HCT116 (cell line): ENCODE results near the gene PCBP1. TPM values are rescaled to one million over a fixed set of nuclear protein-coding genes. Genes with fewer than 3 reads are reported as not detected.

Experiments used
- ATAC-seq: fragments of 200-7000 bp; cut with Tn5 transposase; 2 replicates; pipeline ENCODE4 v1.9.1; 2020; ENCODE audit warnings: mild to moderate bottlenecking, moderate library complexity
- BruUV-seq: library from RNA; stranded (reverse); fragments of 400-500 nt; replicated peaks from 2 replicates; lab custom pipeline; 2021; lab: Mats Ljungman, UMichigan
- CTCF ChIA-PET: fragments of 300-600 bp; sonication (Branson Sonifier 250); formaldehyde crosslinking; loops from one replicate; lab custom pipeline; 2021; ENCODE audit warnings: antibody characterized with exemption; lab: Charles Lee
- POLR2A ChIA-PET: fragments of 300-600, 350-600 bp; sonication (Branson Sonifier 250); formaldehyde crosslinking; loops from one replicate; lab custom pipeline; 2021; ENCODE audit warnings: antibody characterized with exemption; lab: Charles Lee
- RAD21 ChIA-PET, 2 experiments: fragments of 300-600 bp; sonication (Branson Sonifier 250); formaldehyde crosslinking; loops; one replicate each; lab custom pipeline; 2023; ENCODE audit warnings: low total read pairs in 2 of 2; ENCODE audit not compliant: uncharacterized antibody in 2 of 2, unreplicated experiment in 2 of 2, low non-redundant PET in 1 of 2; lab: Charles Lee
- DNase-seq: peaks from one replicate; pipeline ENCODE4 v3.0.0-alpha.2; 2010; ENCODE audit warnings: low read depth, low spot score
- H2AFZ ChIP-seq: fragments of 200-600 bp; shearing (Covaris generic), sonication (generic); 2 replicates; pipeline ENCODE4 v1.6.1; 2017; ENCODE audit warnings: low read depth, mixed run types, mixed read lengths, antibody characterized with exemption, low read length; ENCODE audit not compliant: poor library complexity, severe bottlenecking
- H3K27ac ChIP-seq: 2 replicates; pipeline ENCODE4 v1.5.1; 2012; ENCODE audit warnings: low read depth, low read length
- H3K27me3 ChIP-seq: fragments of 200-600 bp; sonication (generic); 2 replicates; pipeline ENCODE4 v1.6.1; 2016; ENCODE audit warnings: mixed run types, low read length, mixed read lengths; ENCODE audit not compliant: insufficient read depth
- H3K36me3 ChIP-seq, 2 experiments: fragments of 200-500 bp in 1 of 2; fragments of 200-600 bp in 1 of 2; sonication (Bioruptor generic) in 1 of 2; sonication (generic) in 1 of 2; 2 replicates each; pipeline versions ENCODE4 v1.5.1 to v1.6.1; 2014 to 2016; ENCODE audit warnings: low read length in 2 of 2, inconsistent platforms in 1 of 2, mixed read lengths in 1 of 2, mixed run types in 1 of 2; ENCODE audit not compliant: insufficient read depth in 2 of 2, control insufficient read depth in 1 of 2
- H3K4me1 ChIP-seq, 2 experiments: fragments of 200-600 bp in 1 of 2; sonication (generic) in 1 of 2; 2 replicates each; pipeline versions ENCODE4 v1.5.1 to v1.6.1; 2012 to 2017; ENCODE audit warnings: low read length in 2 of 2, inconsistent platforms in 1 of 2, mild to moderate bottlenecking in 1 of 2, mixed read lengths in 1 of 2, mixed run types in 1 of 2, moderate library complexity in 1 of 2; ENCODE audit not compliant: insufficient read depth in 2 of 2, control insufficient read depth in 1 of 2
- H3K4me2 ChIP-seq: fragments of 200-600 bp; sonication (generic); 2 replicates; pipeline ENCODE4 v1.6.1; 2017; ENCODE audit warnings: mixed run types, low read length, mixed read lengths
- H3K4me3 ChIP-seq, 2 experiments: fragments of 200-600 bp in 1 of 2; sonication (generic) in 1 of 2; replicated peaks in 1 of 2; 2 replicates each; pipeline ENCODE4 v1.5.1; 2011 to 2016; ENCODE audit warnings: low read length in 2 of 2, control low read depth in 1 of 2, low read depth in 1 of 2, mild to moderate bottlenecking in 1 of 2, mixed read lengths in 1 of 2, mixed run types in 1 of 2
- H3K79me2 ChIP-seq: fragments of 200-600 bp; sonication (generic); 2 replicates; pipeline ENCODE4 v1.6.1; 2017; ENCODE audit warnings: mild to moderate bottlenecking, mixed run types, low read length, moderate library complexity, mixed read lengths; ENCODE audit not compliant: insufficient read depth
- H3K9ac ChIP-seq: fragments of 200-600 bp; sonication (generic); 2 replicates; pipeline ENCODE4 v1.6.1; 2016; ENCODE audit warnings: low read length, mixed read lengths
- H3K9me2 ChIP-seq: fragments of 200-600 bp; sonication (generic), shearing (Covaris generic); 2 replicates; pipeline ENCODE4 v1.6.1; 2017; ENCODE audit warnings: mixed run types, mild to moderate bottlenecking, moderate library complexity; ENCODE audit not compliant: insufficient read depth
- H3K9me3 ChIP-seq, 2 experiments: fragments of 200-500 bp in 1 of 2; fragments of 200-600 bp in 1 of 2; sonication (Bioruptor generic) in 1 of 2; sonication (generic) in 1 of 2; 2 replicates each; pipeline ENCODE4 v1.6.1; 2014 to 2017; ENCODE audit warnings: low read length in 2 of 2, mixed read lengths in 2 of 2, inconsistent platforms in 1 of 2, low read depth in 1 of 2, mild to moderate bottlenecking in 1 of 2, mixed run types in 1 of 2, moderate library complexity in 1 of 2; ENCODE audit not compliant: control insufficient read depth in 1 of 2, insufficient read depth in 1 of 2
- H4K20me1 ChIP-seq: fragments of 200-600 bp; sonication (generic), shearing (Covaris generic); 2 replicates; pipeline ENCODE4 v1.6.1; 2017; ENCODE audit warnings: mixed run types, mild to moderate bottlenecking, moderate library complexity; ENCODE audit not compliant: insufficient read depth
- CBX3 ChIP-seq: IDR thresholded peaks from 2 replicates; pipeline ENCODE4 v1.6.1; 2012; ENCODE audit warnings: low read depth
- ELF1 ChIP-seq: IDR thresholded peaks from 2 replicates; pipeline ENCODE4 v1.6.1; 2012; ENCODE audit warnings: low read depth, borderline replicate concordance
- EZH2 ChIP-seq: fragments of 200-600 bp; sonication (generic); IDR thresholded peaks from 2 replicates; pipeline ENCODE4 v1.6.1; 2017; ENCODE audit warnings: antibody characterized with exemption, mixed run types
- POLR2A ChIP-seq: IDR thresholded peaks from 2 replicates; pipeline ENCODE4 v1.7.0; 2011; ENCODE audit warnings: borderline replicate concordance; ENCODE audit not compliant: insufficient read depth, insufficient read length; ENCODE audit errors: extremely low read depth
- POLR2AphosphoS5 ChIP-seq: IDR thresholded peaks from 2 replicates; pipeline ENCODE4 v1.6.1; 2011; ENCODE audit warnings: mild to moderate bottlenecking, low read depth, low read length, moderate library complexity
- REST ChIP-seq: IDR thresholded peaks from 2 replicates; pipeline ENCODE4 v1.6.1; 2012; ENCODE audit warnings: low read depth
- SP1 ChIP-seq: IDR thresholded peaks from 2 replicates; pipeline ENCODE4 v1.6.1; 2012; ENCODE audit warnings: low read depth
- SRF ChIP-seq: IDR thresholded peaks from 2 replicates; pipeline ENCODE4 v1.6.1; 2012; ENCODE audit warnings: low read depth
- TCF7L2 ChIP-seq: IDR thresholded peaks from 2 replicates; pipeline ENCODE4 v1.7.0; 2011; ENCODE audit warnings: borderline replicate concordance, inconsistent platforms; ENCODE audit not compliant: insufficient read depth, insufficient read length; ENCODE audit errors: extremely low read depth
- YY1 ChIP-seq: IDR thresholded peaks from 2 replicates; pipeline ENCODE4 v1.6.1; 2011; ENCODE audit warnings: low read length, low read depth, moderate library complexity, mild to moderate bottlenecking; ENCODE audit not compliant: insufficient replicate concordance; ENCODE audit errors: extremely low read depth
- ZFX ChIP-seq: fragments of 450-650 bp; IDR thresholded peaks from 2 replicates; pipeline ENCODE4 v1.6.1; 2017
- intact Hi-C: fragments of 100-400 bp; cut with micrococcal nuclease; formaldehyde crosslinking; loops from 2 replicates; pipeline ENCODE4 v1.10.0; 2022
- total RNA-seq: library from RNA; stranded (reverse); gene quantifications from one replicate; pipeline ENCODE4 v1.2.1, GENCODE V29; 2021; ENCODE audit not compliant: unreplicated experiment

PCBP1 gene
- total RNA-seq, 1 experiment from 2014 or later = 256 TPM

GRCh38 chr2:70087702-70088597 lies 673 bp downstream of the PCBP1 start:
- Histone ChIP-seq H3K4me2 (peak overlapping the region; percentile 91), H2AFZ (no peak overlapping the region), H3K4me3 (peak overlapping the region; percentile 88 to 89), H3K9me3 (no peaks in the 10 kb centered on the region), H3K9ac (peak overlapping the region; percentile 97), H3K36me3 (peaks cover 0 to 8% of the 10 kb centered on the region in 2 experiments; a peak in 1 of 4 replicates), H3K4me1 (peaks cover 32 to 55% of the 10 kb centered on the region in 2 experiments), H3K9me2 (no peaks in the 10 kb centered on the region), H3K27ac (peak overlapping the region; percentile 100), H3K79me2 (peaks cover 29% of the 10 kb centered on the region), H4K20me1 (no peaks in the 10 kb centered on the region), H3K27me3 (no peaks in the 10 kb centered on the region)
- ChIA-PET CTCF (interaction anchor here (1.2 kb wide), 1 partner anchor 17 kb away, joined by 3 read pairs; no protein-coding TSS in a partner anchor), RAD21 (interaction anchor here in 1 of 2 experiments (0.5 kb wide), 1 partner anchor 17 kb away, joined by 5 read pairs; no protein-coding TSS in a partner anchor), POLR2A (interaction anchor here (0.9 to 5.1 kb wide), 4 partner anchors 13 to 174 kb away, joined by 3 to 54 read pairs (median 5); partner anchors contain the start of genes C2orf42 and MXD1)
- intact Hi-C loops = loop anchor here (5.0 kb wide), 3 partner anchors 104 to 204 kb away; partner anchors contain the start of genes C2orf42, SNRPG and TIA1
- no TSS peak for BruUV-seq
- ATAC-seq (peak; percentile 19), DNase-seq (no peak)
- TF ChIP-seq POLR2AphosphoS5 = peak; percentile 36
- TF ChIP-seq SP1 = no peak
- no peak for TF ChIP-seq REST
- TF ChIP-seq ELF1 = no peak
- TF ChIP-seq TCF7L2 = peak; percentile 96
- TF ChIP-seq SRF = no peak
- peak; percentile 32 for TF ChIP-seq POLR2A
- TF ChIP-seq YY1 = no peak
- TF ChIP-seq ZFX = peak; percentile 75
- no peak for TF ChIP-seq EZH2
- no peak for TF ChIP-seq CBX3
